ENCODE data around the gene LRIG2. TPM values are rescaled to one million over a fixed set of nuclear protein-coding genes. Genes with fewer than 3 reads are reported as not detected.

The LRIG2 gene
- total RNA-seq, 1 experiment from 2014 or later = 10.7 TPM

- intact Hi-C loops (cut with micrococcal nuclease; ENCODE audit: unreplicated experiment) = no loop called here
- H3K36me3 Mint-ChIP-seq (ENCODE audit: insufficient read depth, unreplicated experiment) = peaks cover 85% of the 10 kb centered on the region
These were observed 45.3 kb downstream of the LRIG2 start for GRCh38 chr1:113118266-113118665.

GRCh38 chr1:113123737-113124136 is 50.7 kb downstream of the LRIG2 start:
- H3K27ac Mint-ChIP-seq (ENCODE audit: unreplicated experiment) = no peak overlapping the region
- no peaks in the 10 kb centered on the region for H3K27me3 ChIP-seq (replicated peaks; ENCODE audit: control insufficient read depth, insufficient read depth, low read length)
- no peaks in the 10 kb centered on the region for H3K4me1 Mint-ChIP-seq (ENCODE audit: low read depth, unreplicated experiment)
- H3K36me3 ChIP-seq (ENCODE audit: control insufficient read depth, insufficient read depth, low read length) = peaks cover 1% of the 10 kb centered on the region
- H3K36me3 Mint-ChIP-seq (ENCODE audit: insufficient read depth, unreplicated experiment) = peaks cover 78% of the 10 kb centered on the region
- no TSS peak for BruUV-seq (replicated peaks)
- TF ChIP-seq CTCF (IDR thresholded peaks at IDR 0.05; ENCODE audit: insufficient read depth in 1 of 2, low read depth in 1 of 2, low read length in 1 of 2, severe bottlenecking in 1 of 2, unreplicated experiment in 1 of 2) = no peak
- H3K4me3 Mint-ChIP-seq (ENCODE audit: unreplicated experiment) = no peak overlapping the region
- no peaks in the 10 kb centered on the region for H3K9me3 ChIP-seq
- DNase-seq = no peak
- H3K4me3 ChIP-seq (ENCODE audit: low read depth, low read length) = no peak overlapping the region
- intact Hi-C loops (cut with micrococcal nuclease; ENCODE audit: unreplicated experiment) = no loop called here
- no peaks in the 10 kb centered on the region for H3K27me3 Mint-ChIP-seq (ENCODE audit: insufficient read depth, unreplicated experiment)
- ChIA-PET CTCF (no interaction called here), POLR2A (no interaction called here)
- no peaks in the 10 kb centered on the region for H3K9me3 Mint-ChIP-seq (ENCODE audit: unreplicated experiment)
- H3K4me1 ChIP-seq = no peaks in the 10 kb centered on the region

More at GRCh38 chr1:113118266-113118665, 45.3 kb downstream of the LRIG2 start:
- Mint-ChIP-seq H3K4me3 (ENCODE audit: unreplicated experiment) (no peak overlapping the region), H3K4me1 (ENCODE audit: low read depth, unreplicated experiment) (no peaks in the 10 kb centered on the region), H3K27ac (ENCODE audit: unreplicated experiment) (no peak overlapping the region), H3K27me3 (ENCODE audit: insufficient read depth, unreplicated experiment) (no peaks in the 10 kb centered on the region), H3K9me3 (ENCODE audit: unreplicated experiment) (no peaks in the 10 kb centered on the region)
- no peak for TF ChIP-seq CTCF (IDR thresholded peaks at IDR 0.05; ENCODE audit: insufficient read depth in 1 of 2, low read depth in 1 of 2, low read length in 1 of 2, severe bottlenecking in 1 of 2, unreplicated experiment in 1 of 2)
- Histone ChIP-seq H3K4me1 (no peaks in the 10 kb centered on the region), H3K27me3 (replicated peaks; ENCODE audit: control insufficient read depth, insufficient read depth, low read length) (no peaks in the 10 kb centered on the region), H3K9me3 (no peaks in the 10 kb centered on the region), H3K36me3 (ENCODE audit: control insufficient read depth, insufficient read depth, low read length) (peaks cover 1% of the 10 kb centered on the region; the same call in 1 of the 2 replicates), H3K4me3 (ENCODE audit: low read depth, low read length) (no peak overlapping the region)
- BruUV-seq (replicated peaks) = no TSS peak
- CTCF ChIA-PET = no interaction called here
- POLR2A ChIA-PET = no interaction called here
- no peak for DNase-seq

DNA sequence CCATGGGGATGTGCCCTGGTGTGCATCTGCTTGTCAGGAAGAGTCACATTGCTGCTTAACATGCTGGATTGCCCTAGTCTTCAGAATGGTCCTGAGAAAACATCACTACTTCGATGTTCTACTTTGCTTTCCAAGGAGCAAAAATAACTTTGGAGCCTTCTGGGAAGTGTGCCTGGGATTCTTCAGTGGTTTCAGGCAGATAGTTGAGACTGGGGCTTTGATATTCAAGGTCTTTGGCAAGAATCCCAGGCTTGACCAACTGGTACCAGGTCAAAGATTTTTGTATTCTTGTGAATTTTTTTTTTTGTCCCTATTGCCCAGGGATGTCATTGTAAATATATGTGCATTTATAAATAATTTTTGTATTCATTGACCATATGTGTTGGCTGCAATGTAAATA is 51.4 kb downstream of the LRIG2 start:
- H3K4me1 Mint-ChIP-seq (ENCODE audit: low read depth, unreplicated experiment) = no peaks in the 10 kb centered on the region
- no peaks in the 10 kb centered on the region for H3K27me3 Mint-ChIP-seq (ENCODE audit: insufficient read depth, unreplicated experiment)
- CTCF ChIA-PET = no interaction called here
- H3K9me3 Mint-ChIP-seq (ENCODE audit: unreplicated experiment) = no peaks in the 10 kb centered on the region
- no TSS peak for BruUV-seq (replicated peaks)
- Histone ChIP-seq H3K4me1 (no peaks in the 10 kb centered on the region), H3K9me3 (no peaks in the 10 kb centered on the region), H3K27me3 (replicated peaks; ENCODE audit: control insufficient read depth, insufficient read depth, low read length) (no peaks in the 10 kb centered on the region), H3K4me3 (ENCODE audit: low read depth, low read length) (no peak overlapping the region), H3K36me3 (ENCODE audit: control insufficient read depth, insufficient read depth, low read length) (no peaks in the 10 kb centered on the region; the same call in 1 of the 2 replicates)
- POLR2A ChIA-PET = no interaction called here
- intact Hi-C loops (cut with micrococcal nuclease; ENCODE audit: unreplicated experiment) = no loop called here
- H3K36me3 Mint-ChIP-seq (ENCODE audit: insufficient read depth, unreplicated experiment) = peaks cover 71% of the 10 kb centered on the region
- no peak overlapping the region for H3K4me3 Mint-ChIP-seq (ENCODE audit: unreplicated experiment)
- TF ChIP-seq CTCF (IDR thresholded peaks at IDR 0.05; ENCODE audit: insufficient read depth in 1 of 2, low read depth in 1 of 2, low read length in 1 of 2, severe bottlenecking in 1 of 2, unreplicated experiment in 1 of 2) = no peak
- no peak for DNase-seq
- H3K27ac Mint-ChIP-seq (ENCODE audit: unreplicated experiment) = no peak overlapping the region
